Measurements from ENCODE around the gene SUFU. TPM values are rescaled to one million over a fixed set of nuclear protein-coding genes. Genes with fewer than 3 reads are reported as not detected.

The SUFU gene
- total RNA-seq, 4 donors from 2014 or later, result 2.3 to 5.4 (median 4.4) TPM

DNA sequence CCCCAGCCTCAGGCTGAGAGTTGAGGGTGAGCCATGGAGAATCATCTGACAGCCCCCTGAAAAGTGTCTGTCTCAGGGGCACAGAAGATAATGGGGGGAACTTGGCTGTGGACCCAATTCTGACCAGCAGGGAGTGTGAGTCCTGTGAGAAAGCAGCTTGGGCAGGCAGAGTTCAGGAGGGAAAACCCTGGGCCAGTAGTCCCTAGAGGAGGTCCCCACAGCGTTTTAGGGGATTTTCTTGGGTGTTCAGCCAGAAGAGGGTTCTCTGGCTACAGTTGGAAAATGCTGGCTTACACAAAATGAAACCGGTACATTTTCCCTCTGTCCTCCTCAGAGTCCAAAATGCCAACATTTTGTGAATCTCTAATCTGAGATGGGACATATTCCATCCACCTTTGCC, 104.7 kb downstream of the SUFU start:
- WGBS, 2 donors, result 66 to 83% methylated on average over 2 of the region's 2 CpGs
- no peak for TF ChIP-seq POLR2A (IDR thresholded peaks at IDR 0.05)
- TF ChIP-seq, protein P1, sequence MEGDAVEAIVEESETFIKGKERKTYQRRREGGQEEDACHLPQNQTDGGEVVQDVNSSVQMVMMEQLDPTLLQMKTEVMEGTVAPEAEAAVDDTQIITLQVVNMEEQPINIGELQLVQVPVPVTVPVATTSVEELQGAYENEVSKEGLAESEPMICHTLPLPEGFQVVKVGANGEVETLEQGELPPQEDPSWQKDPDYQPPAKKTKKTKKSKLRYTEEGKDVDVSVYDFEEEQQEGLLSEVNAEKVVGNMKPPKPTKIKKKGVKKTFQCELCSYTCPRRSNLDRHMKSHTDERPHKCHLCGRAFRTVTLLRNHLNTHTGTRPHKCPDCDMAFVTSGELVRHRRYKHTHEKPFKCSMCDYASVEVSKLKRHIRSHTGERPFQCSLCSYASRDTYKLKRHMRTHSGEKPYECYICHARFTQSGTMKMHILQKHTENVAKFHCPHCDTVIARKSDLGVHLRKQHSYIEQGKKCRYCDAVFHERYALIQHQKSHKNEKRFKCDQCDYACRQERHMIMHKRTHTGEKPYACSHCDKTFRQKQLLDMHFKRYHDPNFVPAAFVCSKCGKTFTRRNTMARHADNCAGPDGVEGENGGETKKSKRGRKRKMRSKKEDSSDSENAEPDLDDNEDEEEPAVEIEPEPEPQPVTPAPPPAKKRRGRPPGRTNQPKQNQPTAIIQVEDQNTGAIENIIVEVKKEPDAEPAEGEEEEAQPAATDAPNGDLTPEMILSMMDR (IDR thresholded peaks at IDR 0.05), result no peak
- no peak for DNase-seq
- no peak overlapping the region for H3K27ac ChIP-seq
- H3K4me3 ChIP-seq (replicated peaks in 1 of 3), result no peak overlapping the region
- H3K27me3 ChIP-seq, result no peaks in the 10 kb centered on the region
- no peaks in the 10 kb centered on the region for H3K9me3 ChIP-seq
- peaks cover 0 to 26% of the 10 kb centered on the region in 2 donors for H3K4me1 ChIP-seq
- intact Hi-C loops (cut with DNase I), result no loop called here
- H3K36me3 ChIP-seq, result no peaks in the 10 kb centered on the region

DNA sequence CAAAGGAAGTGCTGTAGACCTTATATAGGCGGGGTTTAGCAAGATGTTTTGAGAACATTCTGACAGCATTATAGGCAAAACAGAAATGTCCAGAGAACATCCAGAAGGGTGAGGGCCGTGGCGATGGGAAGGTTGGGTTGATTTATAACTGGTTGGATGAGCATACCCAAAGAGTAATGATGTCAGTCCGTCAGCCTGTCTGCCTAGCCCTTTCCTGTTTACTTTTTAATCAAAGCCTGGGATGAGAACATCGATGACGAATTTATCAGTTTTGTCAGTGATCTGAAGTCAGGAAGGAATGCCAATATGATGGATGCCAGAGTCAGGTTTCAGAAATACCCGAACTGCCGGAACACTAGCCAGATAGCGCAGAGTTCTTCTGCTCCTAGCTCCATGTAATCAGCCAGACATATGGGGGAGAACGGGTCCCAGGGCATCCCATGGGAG, 106.7 kb downstream of the SUFU start:
- Histone ChIP-seq H3K9me3 (no peaks in the 10 kb centered on the region), H3K4me3 (replicated peaks in 1 of 3) (no peak overlapping the region), H3K36me3 (no peaks in the 10 kb centered on the region), H3K4me1 (peaks cover 0 to 23% of the 10 kb centered on the region in 2 donors), H3K27me3 (no peaks in the 10 kb centered on the region), H3K27ac (no peak overlapping the region)
- DNase-seq, result no peak
- intact Hi-C loops (cut with DNase I), result no loop called here
- 79 to 87% methylated on average over 10 of the region's 10 CpGs for WGBS, 2 donors
- TF ChIP-seq POLR2A (IDR thresholded peaks at IDR 0.05), result no peak
- TF ChIP-seq, protein P1 (IDR thresholded peaks at IDR 0.05), result no peak

DNA sequence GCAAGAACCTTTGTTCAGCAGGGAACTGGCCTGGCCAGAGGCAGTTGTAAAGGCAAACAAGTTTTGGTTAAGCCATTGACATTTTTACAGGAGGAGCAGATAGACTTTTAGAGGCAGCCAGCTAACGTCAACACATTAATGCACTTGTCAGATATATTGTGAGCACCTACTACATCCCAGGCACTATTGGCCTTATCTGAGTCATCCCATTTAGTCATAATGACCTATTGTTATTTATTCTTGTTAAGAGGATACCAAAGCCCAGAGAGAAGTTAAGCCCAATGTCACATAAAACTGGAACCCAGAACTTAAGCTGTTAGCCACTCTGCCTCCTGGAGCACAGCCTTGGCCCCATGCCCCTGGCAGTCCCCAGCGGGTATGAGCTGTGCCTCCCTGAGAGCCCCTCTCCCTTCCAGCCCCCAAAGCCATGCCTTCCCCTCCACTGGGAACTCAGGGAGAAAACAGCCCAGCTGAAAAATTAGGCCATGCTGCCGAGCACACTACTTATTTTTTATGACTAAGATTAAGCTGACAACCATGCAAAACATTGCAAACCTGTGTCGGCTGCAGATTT, 107.8 kb downstream of the SUFU start:
- Histone ChIP-seq H3K4me1 (peaks cover 0 to 29% of the 10 kb centered on the region in 2 donors), H3K27ac (no peak overlapping the region), H3K9me3 (no peaks in the 10 kb centered on the region), H3K36me3 (no peaks in the 10 kb centered on the region), H3K27me3 (no peaks in the 10 kb centered on the region), H3K4me3 (replicated peaks in 1 of 3) (no peak overlapping the region)
- intact Hi-C loops (cut with DNase I), result no loop called here
- TF ChIP-seq POLR2A (IDR thresholded peaks at IDR 0.05), result no peak
- TF ChIP-seq, protein P1 (IDR thresholded peaks at IDR 0.05), result no peak
- 82 to 90% methylated on average over 4 of the region's 4 CpGs for WGBS, 2 donors
- no peak for DNase-seq

DNA sequence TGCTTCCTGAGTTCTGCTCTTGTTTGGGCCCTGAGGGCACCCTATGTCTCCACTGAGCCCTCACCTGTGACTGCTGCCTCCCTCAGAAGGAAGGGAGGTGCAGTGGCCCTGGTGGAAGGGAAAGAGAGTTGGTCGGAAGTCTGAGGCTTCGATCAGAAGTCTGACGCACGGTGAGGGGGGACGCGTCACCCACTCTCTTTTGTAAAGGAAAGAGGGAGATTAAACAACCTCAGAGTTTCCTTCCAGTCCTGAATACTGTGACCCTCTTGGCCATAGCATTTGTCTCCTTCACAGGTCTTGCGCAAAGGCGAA, 109.1 kb downstream of the SUFU start:
- Histone ChIP-seq H3K4me1 (peaks cover 0 to 31% of the 10 kb centered on the region in 2 donors), H3K9me3 (no peaks in the 10 kb centered on the region), H3K27me3 (no peaks in the 10 kb centered on the region), H3K36me3 (no peaks in the 10 kb centered on the region), H3K27ac (peak overlapping the region in 2 of 3 donors; percentile 33 to 37), H3K4me3 (replicated peaks in 1 of 3) (no peak overlapping the region)
- no peak for TF ChIP-seq POLR2A (IDR thresholded peaks at IDR 0.05)
- TF ChIP-seq, protein P1 (IDR thresholded peaks at IDR 0.05), result no peak
- 88 to 91% methylated on average over 8 of the region's 8 CpGs for WGBS, 2 donors
- DNase-seq, result no peak
- intact Hi-C loops (cut with DNase I), result no loop called here

DNA sequence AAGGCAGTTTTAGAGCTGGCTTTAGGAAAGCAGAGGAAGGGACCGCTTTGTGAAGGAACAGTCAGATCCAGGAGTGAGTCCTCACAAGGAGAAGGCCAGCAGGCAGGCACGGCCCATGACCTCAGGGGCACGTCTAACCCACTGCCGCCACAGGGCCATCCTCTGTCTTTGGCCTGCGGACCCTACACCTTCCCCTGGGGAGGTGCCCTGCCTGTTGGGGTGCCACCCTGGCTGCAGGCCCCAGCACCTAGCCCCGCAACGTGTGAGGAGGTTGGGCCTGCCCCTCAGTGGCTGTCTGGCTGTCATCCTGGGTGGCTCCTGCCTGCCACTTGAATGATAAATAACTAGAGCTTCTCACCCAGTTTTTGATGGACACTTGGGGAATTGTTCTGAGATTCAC, 109.5 kb downstream of the SUFU start:
- Histone ChIP-seq H3K36me3 (no peaks in the 10 kb centered on the region), H3K27me3 (no peaks in the 10 kb centered on the region), H3K4me3 (replicated peaks in 1 of 3) (no peak overlapping the region), H3K9me3 (no peaks in the 10 kb centered on the region), H3K27ac (peak overlapping the region in 2 of 3 donors; percentile 33 to 37), H3K4me1 (peaks cover 0 to 31% of the 10 kb centered on the region in 2 donors)
- TF ChIP-seq, protein P1 (IDR thresholded peaks at IDR 0.05), result no peak
- TF ChIP-seq POLR2A (IDR thresholded peaks at IDR 0.05), result no peak
- intact Hi-C loops (cut with DNase I), result no loop called here
- DNase-seq, result no peak
- WGBS, 2 donors, result 81 to 89% methylated on average over 3 to 7 of the region's 7 CpGs
